ENCODE measurements around the gene SLC23A3.

GRCh38 chr2:219174146-219174545, 4.3 kb upstream of the SLC23A3 start:
- TF ChIP-seq CTCF (conservative IDR thresholded peaks at IDR 0.05) (no peak), ZFX (IDR thresholded peaks at IDR 0.05) (no peak)

Measured in C4-2B (cell line).